Raji (cell line): Measurements from ENCODE around the gene SHKBP1.

Experiments used
- POLR2A ChIP-seq: IDR thresholded peaks from 2 replicates; pipeline ENCODE4 v1.6.1; 2011; ENCODE audit warnings: low read depth, low read length, control low read depth; ENCODE audit not compliant: insufficient read depth

The SHKBP1 gene

GRCh38 chr19:40625406-40626120 lies 48.9 kb downstream of the SHKBP1 start:
- TF ChIP-seq POLR2A = no peak

- TF ChIP-seq POLR2A = no peak
These were observed 50.2 kb downstream of the SHKBP1 start for GRCh38 chr19:40626918-40627317.

GRCh38 chr19:40627486-40628279 lies 51.0 kb downstream of the SHKBP1 start:
- no peak for TF ChIP-seq POLR2A

GRCh38 chr19:40629346-40629745 lies 52.7 kb downstream of the SHKBP1 start:
- TF ChIP-seq POLR2A = no peak

- TF ChIP-seq POLR2A = no peak
These were observed 54.0 kb downstream of the SHKBP1 start for GRCh38 chr19:40630571-40631160.

- TF ChIP-seq POLR2A = no peak
These were observed 55.8 kb downstream of the SHKBP1 start for GRCh38 chr19:40632311-40633036.

GRCh38 chr19:40633207-40633606 lies 56.5 kb downstream of the SHKBP1 start:
- TF ChIP-seq POLR2A = no peak

GRCh38 chr19:40638327-40638726 lies 61.7 kb downstream of the SHKBP1 start:
- TF ChIP-seq POLR2A = no peak

GRCh38 chr19:40639638-40639982 lies 62.9 kb downstream of the SHKBP1 start:
- no peak for TF ChIP-seq POLR2A

GRCh38 chr19:40640744-40641143 lies 64.1 kb downstream of the SHKBP1 start:
- TF ChIP-seq POLR2A = no peak
